22Rv1 (cell line): ENCODE data around the gene EME1.

Experiments
- H3K27ac ChIP-seq: fragments of 450-650 bp; 2 replicates; pipeline ENCODE4 v1.5.1; 2017
- CTCF ChIP-seq: fragments of 450-650 bp; IDR thresholded peaks from 2 replicates; pipeline ENCODE4 v1.5.1; 2017; ENCODE audit warnings: mild to moderate bottlenecking
- ZFX ChIP-seq: fragments of 450-650 bp; IDR thresholded peaks from 2 replicates; pipeline ENCODE4 v1.6.1; 2017; ENCODE audit warnings: antibody characterized with exemption, borderline replicate concordance

EME1 gene

GRCh38 chr17:50361561-50362480 is 11.2 kb upstream of the EME1 start:
- H3K27ac ChIP-seq = peak overlapping the region; percentile 38
- TF ChIP-seq CTCF (peak; percentile 89), ZFX (no peak)

- TF ChIP-seq CTCF = no peak
- no peak for TF ChIP-seq ZFX
- H3K27ac ChIP-seq = peak overlapping the region; percentile 38
Observed at GRCh38 chr17:50362661-50363060, 10.4 kb upstream of the EME1 start.

GRCh38 chr17:50363217-50364060 is 9.6 kb upstream of the EME1 start:
- TF ChIP-seq CTCF (no peak), ZFX (no peak)
- no peak overlapping the region for H3K27ac ChIP-seq

GRCh38 chr17:50364061-50364458 is 9.0 kb upstream of the EME1 start:
- TF ChIP-seq ZFX (no peak), CTCF (no peak)
- H3K27ac ChIP-seq = no peak overlapping the region

GRCh38 chr17:50364715-50365114 is 8.3 kb upstream of the EME1 start:
- TF ChIP-seq ZFX (no peak), CTCF (no peak)
- H3K27ac ChIP-seq = no peak overlapping the region

GRCh38 chr17:50365165-50365564 is 7.9 kb upstream of the EME1 start:
- H3K27ac ChIP-seq = no peak overlapping the region
- TF ChIP-seq ZFX (no peak), CTCF (no peak)
